ENCODE data around the gene SHISA9.
"Not testable (repeated sequence)": the region's sequence is repeated elsewhere in the genome, so short reads cannot be mapped to it uniquely, and the experiment has no call there.

Gene SHISA9

GRCh38 chr16:12917246-12917645 lies 15.8 kb downstream of the SHISA9 start:
- H3K9me3 ChIP-seq (ENCODE audit: low read length), result no peaks in the 10 kb centered on the region
- H3K79me2 ChIP-seq (ENCODE audit: insufficient read depth, low read length), result no peaks in the 10 kb centered on the region
- no peaks in the 10 kb centered on the region for H3K9me2 ChIP-seq (ENCODE audit: low read depth, low read length)
- H3K27me3 ChIP-seq (ENCODE audit: insufficient read depth, low read length), result no peaks in the 10 kb centered on the region
- H3K4me1 ChIP-seq (ENCODE audit: insufficient read depth, low read length, severe bottlenecking), result no peaks in the 10 kb centered on the region
- H3K36me3 ChIP-seq (ENCODE audit: insufficient read depth, low read length), result no peaks in the 10 kb centered on the region
- no peaks in the 10 kb centered on the region for H4K20me1 ChIP-seq (ENCODE audit: insufficient read depth, low read length)
- no peak overlapping the region for H3K27ac ChIP-seq (ENCODE audit: low read depth, low read length, poor library complexity, severe bottlenecking)
- H2AFZ ChIP-seq (ENCODE audit: low read length), result no peak overlapping the region
- H3F3A ChIP-seq (ENCODE audit: insufficient read depth, low read length), result no peaks in the 10 kb centered on the region
- no peak overlapping the region for H3K4me2 ChIP-seq (ENCODE audit: low read length)
- no peak overlapping the region for H3K9ac ChIP-seq (ENCODE audit: low read length)
- TF ChIP-seq CTCF (IDR thresholded peaks at IDR 0.05; ENCODE audit: low read length), result no peak
- no peak for TF ChIP-seq EZH2 (IDR thresholded peaks at IDR 0.05; ENCODE audit: borderline replicate concordance, low read length)
- no peak overlapping the region for H3K4me3 ChIP-seq (ENCODE audit: low read depth, low read length, poor library complexity, severe bottlenecking)

DNA sequence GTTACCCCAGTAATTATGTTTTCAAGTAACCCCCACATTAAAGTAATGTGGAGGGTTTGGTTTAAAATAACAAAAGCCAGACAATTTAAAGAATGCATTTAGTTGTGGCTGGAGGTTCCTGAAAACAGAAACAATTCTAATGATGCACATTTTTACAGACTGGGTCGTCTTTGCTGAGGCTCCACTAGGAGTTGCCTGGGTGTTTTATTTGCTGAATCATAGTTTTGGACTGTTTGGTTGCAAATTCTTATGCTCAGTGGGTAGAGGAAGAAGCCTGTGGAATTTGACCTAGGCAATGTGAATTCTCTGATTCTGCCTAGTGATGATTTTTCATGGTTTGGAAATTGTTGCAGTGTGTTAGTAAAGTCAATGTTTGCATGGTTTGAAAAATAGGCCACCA lies 16.3 kb downstream of the SHISA9 start:
- Histone ChIP-seq H2AFZ (ENCODE audit: low read length) (no peak overlapping the region), H3F3A (ENCODE audit: insufficient read depth, low read length) (no peaks in the 10 kb centered on the region), H3K9me3 (ENCODE audit: low read length) (no peaks in the 10 kb centered on the region), H3K27me3 (ENCODE audit: insufficient read depth, low read length) (no peaks in the 10 kb centered on the region), H3K4me3 (ENCODE audit: low read depth, low read length, poor library complexity, severe bottlenecking) (no peak overlapping the region), H3K4me2 (ENCODE audit: low read length) (no peak overlapping the region), H3K36me3 (ENCODE audit: insufficient read depth, low read length) (no peaks in the 10 kb centered on the region), H4K20me1 (ENCODE audit: insufficient read depth, low read length) (no peaks in the 10 kb centered on the region), H3K4me1 (ENCODE audit: insufficient read depth, low read length, severe bottlenecking) (no peaks in the 10 kb centered on the region), H3K79me2 (ENCODE audit: insufficient read depth, low read length) (no peaks in the 10 kb centered on the region), H3K9ac (ENCODE audit: low read length) (no peak overlapping the region), H3K9me2 (ENCODE audit: low read depth, low read length) (no peaks in the 10 kb centered on the region), H3K27ac (ENCODE audit: low read depth, low read length, poor library complexity, severe bottlenecking) (no peak overlapping the region)
- no peak for TF ChIP-seq CTCF (IDR thresholded peaks at IDR 0.05; ENCODE audit: low read length)
- TF ChIP-seq EZH2 (IDR thresholded peaks at IDR 0.05; ENCODE audit: borderline replicate concordance, low read length), result no peak

GRCh38 chr16:12920739-12921138 lies 19.3 kb downstream of the SHISA9 start:
- Histone ChIP-seq H3K79me2 (ENCODE audit: insufficient read depth, low read length) (no peaks in the 10 kb centered on the region), H4K20me1 (ENCODE audit: insufficient read depth, low read length) (no peaks in the 10 kb centered on the region)

GRCh38 chr16:12923640-12924039 lies 22.2 kb downstream of the SHISA9 start:
- not testable (repeated sequence) for H3K4me2 ChIP-seq (ENCODE audit: low read length); H3K27me3 ChIP-seq (ENCODE audit: insufficient read depth, low read length); H3K9ac ChIP-seq (ENCODE audit: low read length); H3K27ac ChIP-seq (ENCODE audit: low read depth, low read length, poor library complexity, severe bottlenecking); H2AFZ ChIP-seq (ENCODE audit: low read length); H3K4me1 ChIP-seq (ENCODE audit: insufficient read depth, low read length, severe bottlenecking); H3K9me3 ChIP-seq (ENCODE audit: low read length); H3K79me2 ChIP-seq (ENCODE audit: insufficient read depth, low read length); H3K9me2 ChIP-seq (ENCODE audit: low read depth, low read length); H4K20me1 ChIP-seq (ENCODE audit: insufficient read depth, low read length); H3F3A ChIP-seq (ENCODE audit: insufficient read depth, low read length); H3K4me3 ChIP-seq (ENCODE audit: low read depth, low read length, poor library complexity, severe bottlenecking); H3K36me3 ChIP-seq (ENCODE audit: insufficient read depth, low read length)

More at GRCh38 chr16:12920739-12921138, 19.3 kb downstream of the SHISA9 start:
- TF ChIP-seq EZH2 (IDR thresholded peaks at IDR 0.05; ENCODE audit: borderline replicate concordance, low read length) (no peak), CTCF (IDR thresholded peaks at IDR 0.05; ENCODE audit: low read length) (no peak)
- Histone ChIP-seq H3F3A (ENCODE audit: insufficient read depth, low read length) (no peaks in the 10 kb centered on the region), H3K36me3 (ENCODE audit: insufficient read depth, low read length) (no peaks in the 10 kb centered on the region), H3K27me3 (ENCODE audit: insufficient read depth, low read length) (no peaks in the 10 kb centered on the region), H3K9me3 (ENCODE audit: low read length) (no peaks in the 10 kb centered on the region), H3K4me3 (ENCODE audit: low read depth, low read length, poor library complexity, severe bottlenecking) (no peak overlapping the region), H2AFZ (ENCODE audit: low read length) (no peak overlapping the region), H3K4me2 (ENCODE audit: low read length) (no peak overlapping the region), H3K4me1 (ENCODE audit: insufficient read depth, low read length, severe bottlenecking) (no peaks in the 10 kb centered on the region), H3K9me2 (ENCODE audit: low read depth, low read length) (no peaks in the 10 kb centered on the region), H3K9ac (ENCODE audit: low read length) (no peak overlapping the region), H3K27ac (ENCODE audit: low read depth, low read length, poor library complexity, severe bottlenecking) (no peak overlapping the region)

Measured in OCI-LY1 (cell line).